Measurements from ENCODE around the gene RALGAPA2. TPM values are rescaled to one million over a fixed set of nuclear protein-coding genes. Genes with fewer than 3 reads are reported as not detected.
A peak's percentile ranks its signal among the peaks of the same experiment; 100 is the strongest.

Gene RALGAPA2
- total RNA-seq, 2 experiments from 2014 or later = 21.2 to 21.9 TPM

- no peak for TF ChIP-seq CTCF (IDR thresholded peaks at IDR 0.05)
- ChIA-PET POLR2A (no interaction called here), CTCF (no interaction called here)
- Histone ChIP-seq H3K9me3 (ENCODE audit: control insufficient read depth in 1 of 2, insufficient read depth in 1 of 2, low read length in 2 of 2) (peaks cover 0 to 22% of the 10 kb centered on the region in 2 experiments), H3K4me3 (ENCODE audit: low read length) (no peak overlapping the region), H3K27ac (ENCODE audit: low read depth in 1 of 2, low read length in 2 of 2) (no peak overlapping the region), H3K4me1 (ENCODE audit: insufficient read depth, low read length) (no peaks in the 10 kb centered on the region), H3K36me3 (ENCODE audit: insufficient read depth, low read length) (peaks cover 56% of the 10 kb centered on the region), H3K27me3 (ENCODE audit: control insufficient read depth in 1 of 2, insufficient read depth in 2 of 2, low read length in 2 of 2) (no peaks in the 10 kb centered on the region)
- H3K27me3 Mint-ChIP-seq = no peaks in the 10 kb centered on the region
- H3K4me3 Mint-ChIP-seq = no peak overlapping the region
- DNase-seq (no peak), ATAC-seq (ENCODE audit: poor library complexity) (no peak)
- intact Hi-C loops (cut with DNase I, micrococcal nuclease) = no loop called here
- no peak overlapping the region for H3K27ac Mint-ChIP-seq
- no peaks in the 10 kb centered on the region for H3K9me3 Mint-ChIP-seq
- peaks cover 94% of the 10 kb centered on the region for H3K36me3 Mint-ChIP-seq (ENCODE audit: low read depth)
- no peaks in the 10 kb centered on the region for H3K4me1 Mint-ChIP-seq (ENCODE audit: low read depth)
Measured at GRCh38 chr20:20517296-20517695, 195.1 kb downstream of the RALGAPA2 start.

- CTCF ChIA-PET = no interaction called here
- DNase-seq (no peak), ATAC-seq (ENCODE audit: poor library complexity) (no peak)
- no peaks in the 10 kb centered on the region for H3K27me3 Mint-ChIP-seq
- Histone ChIP-seq H3K4me1 (ENCODE audit: insufficient read depth, low read length) (no peaks in the 10 kb centered on the region), H3K4me3 (ENCODE audit: low read length) (no peak overlapping the region), H3K27me3 (ENCODE audit: control insufficient read depth in 1 of 2, insufficient read depth in 2 of 2, low read length in 2 of 2) (no peaks in the 10 kb centered on the region), H3K9me3 (ENCODE audit: control insufficient read depth in 1 of 2, insufficient read depth in 1 of 2, low read length in 2 of 2) (peaks cover 0 to 22% of the 10 kb centered on the region in 2 experiments), H3K36me3 (ENCODE audit: insufficient read depth, low read length) (peaks cover 55% of the 10 kb centered on the region), H3K27ac (ENCODE audit: low read depth in 1 of 2, low read length in 2 of 2) (no peak overlapping the region)
- no peak for TF ChIP-seq CTCF (IDR thresholded peaks at IDR 0.05)
- H3K36me3 Mint-ChIP-seq (ENCODE audit: low read depth) = peaks cover 99% of the 10 kb centered on the region
- intact Hi-C loops (cut with DNase I, micrococcal nuclease) = no loop called here
- POLR2A ChIA-PET = no interaction called here
- H3K4me1 Mint-ChIP-seq (ENCODE audit: low read depth) = no peaks in the 10 kb centered on the region
- H3K9me3 Mint-ChIP-seq = no peaks in the 10 kb centered on the region
- H3K27ac Mint-ChIP-seq = no peak overlapping the region
- H3K4me3 Mint-ChIP-seq = no peak overlapping the region
Measured at GRCh38 chr20:20513720-20514119, 198.7 kb downstream of the RALGAPA2 start.

- H3K36me3 ChIP-seq (ENCODE audit: insufficient read depth, low read length) = peaks cover 30% of the 10 kb centered on the region
- Mint-ChIP-seq H3K27me3 (no peaks in the 10 kb centered on the region), H3K4me3 (no peak overlapping the region), H3K9me3 (no peaks in the 10 kb centered on the region), H3K27ac (no peak overlapping the region), H3K4me1 (ENCODE audit: low read depth) (no peaks in the 10 kb centered on the region), H3K36me3 (ENCODE audit: low read depth) (peaks cover 89% of the 10 kb centered on the region)
- TF ChIP-seq CTCF (IDR thresholded peaks at IDR 0.05) = no peak
- H3K27me3 ChIP-seq (ENCODE audit: control insufficient read depth in 1 of 2, insufficient read depth in 2 of 2, low read length in 2 of 2) = no peaks in the 10 kb centered on the region
- DNase-seq (peak in 1 of 14 experiments; percentile 4), ATAC-seq (ENCODE audit: poor library complexity) (no peak)
- ChIA-PET CTCF (no interaction called here), POLR2A (no interaction called here)
- H3K27ac ChIP-seq (ENCODE audit: low read depth in 1 of 2, low read length in 2 of 2) = no peak overlapping the region
- H3K4me1 ChIP-seq (ENCODE audit: insufficient read depth, low read length) = no peaks in the 10 kb centered on the region
- intact Hi-C loops (cut with DNase I, micrococcal nuclease) = no loop called here
- H3K9me3 ChIP-seq (ENCODE audit: control insufficient read depth in 1 of 2, insufficient read depth in 1 of 2, low read length in 2 of 2) = no peaks in the 10 kb centered on the region
- H3K4me3 ChIP-seq (ENCODE audit: low read length) = no peak overlapping the region
Measured at GRCh38 chr20:20505554-20505953, 206.9 kb downstream of the RALGAPA2 start.

Data from CD4-positive, alpha-beta T cell (primary cell).